ENCODE measurements around the gene SOX14. TPM values are rescaled to one million over a fixed set of nuclear protein-coding genes. Genes with fewer than 3 reads are reported as not detected.

The SOX14 gene
- total and polyA plus RNA-seq, 2 of the 4 experiments (the other 2 are of a cell fraction): not detected

DNA sequence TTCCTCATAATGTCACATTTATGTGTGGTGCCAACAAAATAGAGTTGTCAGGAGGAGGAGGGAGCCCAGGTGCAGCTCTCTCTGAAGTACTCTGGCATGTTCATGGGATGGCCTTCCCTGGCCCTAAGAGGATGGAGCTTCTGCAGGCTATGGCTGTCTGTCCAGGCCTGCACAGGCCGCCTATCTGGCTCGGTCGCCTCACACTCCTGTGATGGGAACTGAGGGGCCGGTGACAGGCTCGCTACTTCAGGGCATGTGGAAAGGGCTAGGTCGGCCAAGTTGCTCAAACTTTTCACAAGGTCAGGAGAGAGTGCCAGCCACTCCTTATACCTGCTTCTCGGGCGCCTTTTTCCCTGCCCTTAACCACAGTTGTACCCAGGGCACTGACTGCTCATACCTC, 51.1 kb downstream of the SOX14 start:
- Histone ChIP-seq H4K5ac (ENCODE audit: low read depth, low read length) (no peak overlapping the region), H3K27ac (ENCODE audit: insufficient read depth, low read length) (no peak overlapping the region), H3K9me1 (ENCODE audit: insufficient read depth, low read length) (no peaks in the 10 kb centered on the region), H3K9ac (ENCODE audit: low read depth, low read length) (no peak overlapping the region), H3K4me2 (ENCODE audit: low read depth, low read length) (no peak overlapping the region), H3K79me1 (ENCODE audit: low read depth in 1 of 2, low read length in 2 of 2) (no peaks in the 10 kb centered on the region), H3K56ac (ENCODE audit: extremely low read depth, insufficient read depth, low read length) (no peak overlapping the region), H2AK9ac (replicated peaks; ENCODE audit: low read depth, low read length, poor library complexity) (no peak overlapping the region), H3K14ac (replicated peaks; ENCODE audit: low read depth, low read length) (no peak overlapping the region), H3K18ac (ENCODE audit: low read depth, low read length) (no peak overlapping the region), H3K36me3 (ENCODE audit: control insufficient read depth, insufficient read depth, low read length) (no peaks in the 10 kb centered on the region), H3K9me3 (ENCODE audit: control insufficient read depth, insufficient read depth, low read length) (peaks cover under 1% of the 10 kb centered on the region; the same call in 1 of the 2 replicates), H3K4ac (ENCODE audit: low read depth, low read length) (no peak overlapping the region), H2BK120ac (ENCODE audit: low read depth, low read length) (no peak overlapping the region), H2BK5ac (ENCODE audit: low read depth, low read length, poor library complexity, severe bottlenecking) (no peak overlapping the region), H2BK20ac (ENCODE audit: low read depth, low read length) (no peak overlapping the region), H3K23ac (ENCODE audit: low read depth, low read length) (no peak overlapping the region), H2AK5ac (ENCODE audit: low read depth, low read length) (no peak overlapping the region), H2AFZ (replicated peaks; ENCODE audit: low read length, poor library complexity) (no peak overlapping the region), H3K4me3 (ENCODE audit: insufficient read depth, low read depth, low read length) (no peak overlapping the region), H4K91ac (ENCODE audit: insufficient read depth, low read depth, low read length) (no peak overlapping the region), H4K8ac (ENCODE audit: low read depth in 2 of 2, low read length in 2 of 2) (no peak overlapping the region), H3K27me3 (ENCODE audit: control insufficient read depth, insufficient read depth, low read length) (no peaks in the 10 kb centered on the region), H4K20me1 (ENCODE audit: insufficient read depth, low read length) (no peaks in the 10 kb centered on the region), H3K4me1 (ENCODE audit: control insufficient read depth, insufficient read depth, low read length) (no peaks in the 10 kb centered on the region), H2BK15ac (ENCODE audit: low read depth, low read length) (no peak overlapping the region)
- intact Hi-C loops (cut with micrococcal nuclease) (no loop called here), dilution Hi-C loops (cut with HindIII; ENCODE audit: low sequenced_read_pairs, unreplicated experiment) (no loop called here), in situ Hi-C loops (cut with MboI; ENCODE audit: low sequenced_read_pairs) (no loop called here)
- no peak for TF ChIP-seq MXI1 (IDR thresholded peaks at IDR 0.05; ENCODE audit: borderline replicate concordance, low read depth, low read length)
- no peak for TF ChIP-seq FOS (IDR thresholded peaks at IDR 0.05; ENCODE audit: low read depth, low read length)
- no peak for TF ChIP-seq NFE2L2 (IDR thresholded peaks at IDR 0.05; ENCODE audit: low read depth, low read length)
- ChIA-PET POLR2A (ENCODE audit: unreplicated experiment) (no interaction called here), CTCF (no interaction called here)
- no peak for ATAC-seq (ENCODE audit: low read depth)
- WGBS, 2 experiments (ENCODE audit: extremely low coverage in 2 of 2, insufficient read length in 1 of 2): no CpG with 5 or more reads among the region's 8 CpGs
- no TSS peak for BruUV-seq (replicated peaks)
- DNase-seq: no peak

Other genes starting within 250 kb of the SOX14 start
- gene CLDN18, start 245.8 kb downstream of the SOX14 start, total RNA-seq (2012; rRNA removed): not detected in 2 replicates
- gene CLDN18, start 245.8 kb downstream of the SOX14 start, polyA plus RNA-seq (2012; rRNA removed): not detected in 2 replicates

Measured in IMR-90 (cell line).